Hepatocyte (in vitro differentiated cells): Measurements from ENCODE around the gene HECTD4. TPM values are rescaled to one million over a fixed set of nuclear protein-coding genes. Genes with fewer than 3 reads are reported as not detected.

ENCODE experiments used
- DNase-seq: peaks from one replicate; pipeline ENCODE4 v3.0.0-alpha.2; 2016; ENCODE audit warnings: low spot score
- H2AFZ ChIP-seq: fragments of 200-600 bp; sonication (generic); 2 replicates; pipeline ENCODE4 v1.6.0; 2016; ENCODE audit warnings: antibody characterized with exemption, mild to moderate bottlenecking
- H3K27ac ChIP-seq: fragments of 200-600 bp; sonication (generic); 2 replicates; pipeline ENCODE4 v1.5.1; 2016; ENCODE audit warnings: mild to moderate bottlenecking
- H3K27me3 ChIP-seq: fragments of 200-600 bp; sonication (generic); 2 replicates; pipeline ENCODE4 v1.6.1; 2016
- H3K36me3 ChIP-seq: fragments of 200-600 bp; sonication (generic); replicated peaks from 2 replicates; pipeline ENCODE4 v1.5.1; 2016; ENCODE audit warnings: low read depth; ENCODE audit not compliant: insufficient read depth
- H3K4me1 ChIP-seq: fragments of 200-600 bp; sonication (generic); 2 replicates; pipeline ENCODE4 v1.5.1; 2016; ENCODE audit warnings: mild to moderate bottlenecking, moderate library complexity; ENCODE audit not compliant: insufficient read depth
- H3K4me2 ChIP-seq: fragments of 200-600 bp; sonication (generic); 2 replicates; pipeline ENCODE4 v1.6.0; 2016
- H3K4me3 ChIP-seq: fragments of 200-600 bp; sonication (generic); 2 replicates; pipeline ENCODE4 v1.5.1; 2016; ENCODE audit warnings: mild to moderate bottlenecking
- H3K79me2 ChIP-seq: fragments of 200-600 bp; sonication (generic); 2 replicates; pipeline ENCODE4 v1.6.0; 2017; ENCODE audit warnings: mild to moderate bottlenecking
- H3K9me2 ChIP-seq: fragments of 200-600 bp; sonication (generic); replicated peaks from 2 replicates; pipeline ENCODE4 v1.6.0; 2017; ENCODE audit warnings: mild to moderate bottlenecking; ENCODE audit not compliant: insufficient read depth
- H3K9me3 ChIP-seq: fragments of 200-600 bp; sonication (generic); 2 replicates; pipeline ENCODE4 v1.5.1; 2016; ENCODE audit warnings: low read depth, mild to moderate bottlenecking
- H4K20me1 ChIP-seq: fragments of 200-600 bp; sonication (generic); 2 replicates; pipeline ENCODE4 v1.6.0; 2016; ENCODE audit warnings: mild to moderate bottlenecking; ENCODE audit not compliant: insufficient read depth, poor library complexity, severe bottlenecking
- EZH2 ChIP-seq: fragments of 200-600 bp; sonication (generic); IDR thresholded peaks from 2 replicates; pipeline ENCODE4 v1.6.1; 2016; ENCODE audit warnings: antibody characterized with exemption, mild to moderate bottlenecking, borderline replicate concordance
- EZH2phosphoT487 ChIP-seq: fragments of 200-600 bp; sonication (generic); IDR thresholded peaks from one replicate; pipeline ENCODE4 v1.6.1; 2018; ENCODE audit warnings: antibody characterized with exemption, mild to moderate bottlenecking, low read depth, moderate library complexity; ENCODE audit not compliant: unreplicated experiment, severe bottlenecking
- WGBS: methylation state at CpG from one replicate; pipeline ENCODE4 v1.1.6; 2016; ENCODE audit warnings: low lambda C conversion rate; ENCODE audit errors: missing lambda C conversion rate; 5-methylcytosine and 5-hydroxymethylcytosine counted together
- polyA plus RNA-seq: library from polyadenylated mRNA; unstranded; fragments of >200 nt; fragmentation: Nextera tagmentation; extraction: Ambion mirVana; gene quantifications from 2 replicates; pipeline ENCODE4 v1.2.1, GENCODE V29; 2016
- total RNA-seq: library from RNA; depleted of rRNA; stranded (reverse); fragments of >200 nt; gene quantifications from 2 replicates; pipeline ENCODE4 v1.2.3, GENCODE V29; 2014
- TF ChIP-seq, protein P1 (sequence below): fragments of 200-600 bp; sonication (generic); IDR thresholded peaks from 2 replicates; pipeline ENCODE4 v1.5.1; 2016; ENCODE audit warnings: antibody characterized with exemption, mild to moderate bottlenecking; ENCODE audit not compliant: poor library complexity

HECTD4 gene
- total and polyA plus RNA-seq, 2 experiments from 2014 or later: 22.7 to 27.1 TPM

DNA sequence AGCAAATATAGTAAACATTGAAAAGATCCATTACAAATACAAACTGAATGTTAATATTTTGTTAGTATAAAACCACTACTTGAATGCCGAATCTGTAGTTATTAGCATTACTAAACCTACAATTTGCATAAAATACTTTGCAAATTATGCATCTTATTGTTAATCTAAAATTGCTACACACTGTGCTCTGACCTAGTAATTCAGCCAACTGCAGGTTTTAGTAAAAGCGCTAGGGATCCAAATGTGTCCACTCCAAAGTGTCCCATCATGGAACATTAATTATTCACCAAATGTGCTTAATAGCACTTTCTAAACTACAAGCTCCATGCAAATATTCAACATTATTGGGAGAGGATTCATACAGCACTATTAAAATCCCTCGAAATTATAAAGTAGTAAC, 14.3 kb downstream of the HECTD4 start:
- 92% methylated on average over 3 of the region's 3 CpGs for WGBS
- H2AFZ ChIP-seq: no peak overlapping the region
- H3K4me2 ChIP-seq: no peak overlapping the region
- no peaks in the 10 kb centered on the region for H3K27me3 ChIP-seq
- no peak overlapping the region for H3K27ac ChIP-seq
- H3K79me2 ChIP-seq: peaks cover 100% of the 10 kb centered on the region
- no peaks in the 10 kb centered on the region for H3K9me3 ChIP-seq
- H3K36me3 ChIP-seq: no peaks in the 10 kb centered on the region
- H3K9me2 ChIP-seq: no peaks in the 10 kb centered on the region
- H3K4me3 ChIP-seq: no peak overlapping the region
- peaks cover 39% of the 10 kb centered on the region for H4K20me1 ChIP-seq
- H3K4me1 ChIP-seq: no peaks in the 10 kb centered on the region
- no peak for TF ChIP-seq EZH2phosphoT487
- TF ChIP-seq EZH2: no peak
- TF ChIP-seq, protein P1, sequence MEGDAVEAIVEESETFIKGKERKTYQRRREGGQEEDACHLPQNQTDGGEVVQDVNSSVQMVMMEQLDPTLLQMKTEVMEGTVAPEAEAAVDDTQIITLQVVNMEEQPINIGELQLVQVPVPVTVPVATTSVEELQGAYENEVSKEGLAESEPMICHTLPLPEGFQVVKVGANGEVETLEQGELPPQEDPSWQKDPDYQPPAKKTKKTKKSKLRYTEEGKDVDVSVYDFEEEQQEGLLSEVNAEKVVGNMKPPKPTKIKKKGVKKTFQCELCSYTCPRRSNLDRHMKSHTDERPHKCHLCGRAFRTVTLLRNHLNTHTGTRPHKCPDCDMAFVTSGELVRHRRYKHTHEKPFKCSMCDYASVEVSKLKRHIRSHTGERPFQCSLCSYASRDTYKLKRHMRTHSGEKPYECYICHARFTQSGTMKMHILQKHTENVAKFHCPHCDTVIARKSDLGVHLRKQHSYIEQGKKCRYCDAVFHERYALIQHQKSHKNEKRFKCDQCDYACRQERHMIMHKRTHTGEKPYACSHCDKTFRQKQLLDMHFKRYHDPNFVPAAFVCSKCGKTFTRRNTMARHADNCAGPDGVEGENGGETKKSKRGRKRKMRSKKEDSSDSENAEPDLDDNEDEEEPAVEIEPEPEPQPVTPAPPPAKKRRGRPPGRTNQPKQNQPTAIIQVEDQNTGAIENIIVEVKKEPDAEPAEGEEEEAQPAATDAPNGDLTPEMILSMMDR: no peak
- no peak for DNase-seq

DNA sequence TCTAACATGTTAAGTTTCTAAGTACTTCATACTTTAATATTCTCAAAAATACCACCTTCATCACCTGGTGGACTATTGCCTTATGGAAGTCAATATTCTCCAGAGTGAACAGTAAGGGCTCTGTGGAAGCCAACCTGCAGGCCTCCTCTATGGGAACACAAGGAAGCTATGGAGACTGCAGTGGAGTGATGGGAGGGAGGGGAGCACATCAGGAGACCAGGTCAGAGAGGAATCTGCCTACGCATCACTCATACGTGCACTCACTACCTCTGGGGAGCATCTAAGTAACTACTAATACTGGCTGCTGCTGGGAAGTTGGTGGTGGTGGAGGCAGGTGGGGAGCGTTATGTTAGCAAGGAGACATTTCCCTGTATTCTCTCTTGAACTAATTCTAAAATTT, 19.9 kb downstream of the HECTD4 start:
- no peak overlapping the region for H2AFZ ChIP-seq
- peaks cover 54% of the 10 kb centered on the region for H4K20me1 ChIP-seq
- peaks cover 92% of the 10 kb centered on the region for H3K79me2 ChIP-seq
- TF ChIP-seq EZH2 (no peak), EZH2phosphoT487 (no peak)
- TF ChIP-seq, protein P1: no peak
- no peaks in the 10 kb centered on the region for H3K4me1 ChIP-seq
- no peaks in the 10 kb centered on the region for H3K36me3 ChIP-seq
- no peak overlapping the region for H3K4me2 ChIP-seq
- no peak overlapping the region for H3K4me3 ChIP-seq
- H3K27me3 ChIP-seq: no peaks in the 10 kb centered on the region
- no peak for DNase-seq
- H3K9me3 ChIP-seq: no peaks in the 10 kb centered on the region
- 95% methylated on average over 3 of the region's 3 CpGs for WGBS
- no peak overlapping the region for H3K27ac ChIP-seq
- no peaks in the 10 kb centered on the region for H3K9me2 ChIP-seq

DNA sequence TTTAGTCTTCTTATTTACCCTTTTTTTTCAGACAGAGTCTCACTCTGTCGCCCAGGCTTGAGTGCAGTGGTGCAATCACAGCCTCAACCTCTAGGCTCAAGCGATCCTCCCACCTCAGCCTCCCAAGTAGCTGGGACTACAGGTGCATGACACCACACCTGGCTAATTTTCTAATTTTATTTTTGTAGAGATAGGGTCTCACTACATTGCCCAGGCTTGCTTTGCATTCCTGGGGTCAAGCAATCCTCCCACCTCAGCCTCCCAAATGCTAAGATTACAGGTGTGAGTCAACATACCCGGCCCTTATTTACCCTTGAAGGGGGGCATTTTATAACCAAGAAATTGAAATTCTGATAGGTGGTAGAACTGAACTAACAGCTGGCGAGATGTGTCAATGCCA, 21.0 kb downstream of the HECTD4 start:
- WGBS: 97% methylated on average over 4 of the region's 4 CpGs
- TF ChIP-seq EZH2: no peak
- TF ChIP-seq EZH2phosphoT487: no peak
- TF ChIP-seq, protein P1: no peak

DNA sequence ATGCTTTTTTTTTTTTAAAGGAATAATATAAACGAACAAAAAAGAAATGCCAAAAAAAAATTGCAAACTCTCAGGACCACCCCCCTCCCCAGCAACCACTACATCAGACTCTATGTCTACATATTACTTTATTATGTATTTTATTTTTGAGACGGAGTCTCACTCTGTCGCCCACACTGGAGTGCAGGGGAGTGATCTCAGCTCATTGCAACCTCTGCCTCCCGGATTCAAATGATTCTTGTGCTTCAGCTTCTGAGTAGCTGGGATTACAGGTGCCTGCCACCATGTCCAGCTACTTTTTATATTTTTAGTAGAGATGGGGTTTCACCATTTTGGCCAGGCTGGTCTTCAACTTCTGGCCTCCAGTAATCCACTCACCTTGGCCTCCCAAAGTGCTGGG, 22.9 kb downstream of the HECTD4 start:
- no peaks in the 10 kb centered on the region for H3K9me3 ChIP-seq
- no peak for DNase-seq
- no peak overlapping the region for H3K4me3 ChIP-seq
- WGBS: 93% methylated on average over 4 of the region's 4 CpGs
- H3K27ac ChIP-seq: no peak overlapping the region
- H3K36me3 ChIP-seq: no peaks in the 10 kb centered on the region
- no peak overlapping the region for H3K4me2 ChIP-seq
- TF ChIP-seq EZH2 (no peak), EZH2phosphoT487 (no peak)
- TF ChIP-seq, protein P1: no peak
- no peak overlapping the region for H2AFZ ChIP-seq
- no peaks in the 10 kb centered on the region for H3K4me1 ChIP-seq
- H3K79me2 ChIP-seq: peaks cover 92% of the 10 kb centered on the region
- H3K27me3 ChIP-seq: no peaks in the 10 kb centered on the region
- H4K20me1 ChIP-seq: peaks cover 42% of the 10 kb centered on the region
- no peaks in the 10 kb centered on the region for H3K9me2 ChIP-seq

More for the DNA sequence above, 21.0 kb downstream of the HECTD4 start:
- H4K20me1 ChIP-seq: peaks cover 54% of the 10 kb centered on the region
- no peaks in the 10 kb centered on the region for H3K36me3 ChIP-seq
- H3K4me3 ChIP-seq: no peak overlapping the region
- H3K4me1 ChIP-seq: no peaks in the 10 kb centered on the region
- H3K9me3 ChIP-seq: no peaks in the 10 kb centered on the region
- H3K27ac ChIP-seq: no peak overlapping the region
- H3K79me2 ChIP-seq: peaks cover 92% of the 10 kb centered on the region
- no peak for DNase-seq
- H3K4me2 ChIP-seq: no peak overlapping the region
- no peaks in the 10 kb centered on the region for H3K9me2 ChIP-seq
- H2AFZ ChIP-seq: no peak overlapping the region
- H3K27me3 ChIP-seq: no peaks in the 10 kb centered on the region
